GM19452 (cell line): ENCODE data around the gene LCLAT1.
"Not testable (repeated sequence)": the region's sequence is repeated elsewhere in the genome, so short reads cannot be mapped to it uniquely, and the experiment has no call there.

Experiments
- ATAC-seq: cut with Tn5 transposase; IDR thresholded peaks from one replicate; pipeline ENCODE4 v1.9.1; 2021; ENCODE audit not compliant: unreplicated experiment

The LCLAT1 gene

DNA sequence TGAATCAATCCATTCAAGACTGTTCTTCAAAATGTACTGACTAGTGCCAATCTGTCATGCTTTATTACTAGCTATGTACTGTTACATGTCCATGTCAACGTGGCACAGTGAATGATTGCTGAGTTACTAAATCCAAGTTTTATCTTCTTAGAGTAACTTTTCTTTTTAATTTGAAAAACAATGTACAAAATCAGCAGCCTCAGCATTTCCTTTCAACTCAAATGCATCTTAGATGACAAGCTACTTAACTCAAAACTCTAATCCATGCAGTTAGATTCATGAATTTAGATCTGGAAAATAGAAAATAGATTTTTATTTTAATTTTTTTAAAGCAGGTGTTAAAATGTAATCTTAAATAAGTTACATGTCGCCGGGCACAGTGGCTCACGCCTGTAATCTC, 186.0 kb downstream of the LCLAT1 start:
- no peak for ATAC-seq

DNA sequence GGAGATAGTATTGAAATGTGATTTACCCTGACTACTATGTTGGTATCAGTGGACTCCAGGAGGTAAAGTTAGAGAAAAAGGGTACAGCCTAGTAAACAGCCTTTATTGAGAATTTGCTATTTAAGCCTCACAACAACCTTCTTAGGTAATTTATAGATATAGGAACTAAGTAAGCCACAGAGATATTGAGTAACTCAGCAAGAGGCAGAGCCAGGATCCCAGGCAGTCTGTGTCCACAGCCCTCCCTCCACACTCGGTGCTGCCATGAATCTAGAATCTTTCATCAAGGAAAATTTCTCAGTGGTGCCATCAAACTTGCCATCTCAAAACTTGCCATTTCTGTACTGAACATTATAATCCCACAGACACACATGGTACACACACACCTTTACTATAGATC, 189.3 kb downstream of the LCLAT1 start:
- no peak for ATAC-seq

DNA sequence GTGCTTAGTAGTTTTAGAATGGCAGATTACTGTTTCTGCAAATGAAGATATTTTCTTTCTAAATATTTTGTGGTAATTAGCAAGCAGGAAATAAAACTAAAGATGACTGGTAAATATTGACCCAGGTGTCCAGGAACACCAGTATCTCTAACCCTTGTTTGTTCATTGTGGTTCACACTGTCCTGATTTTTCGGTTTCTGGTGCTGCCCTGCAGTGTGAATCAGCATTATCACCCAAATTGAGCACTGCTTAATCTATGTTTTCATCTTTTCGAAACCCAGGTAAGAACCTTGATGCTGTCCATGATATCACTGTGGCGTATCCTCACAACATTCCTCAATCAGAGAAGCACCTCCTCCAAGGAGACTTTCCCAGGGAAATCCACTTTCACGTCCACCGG, 192.8 kb downstream of the LCLAT1 start:
- no peak for ATAC-seq

DNA sequence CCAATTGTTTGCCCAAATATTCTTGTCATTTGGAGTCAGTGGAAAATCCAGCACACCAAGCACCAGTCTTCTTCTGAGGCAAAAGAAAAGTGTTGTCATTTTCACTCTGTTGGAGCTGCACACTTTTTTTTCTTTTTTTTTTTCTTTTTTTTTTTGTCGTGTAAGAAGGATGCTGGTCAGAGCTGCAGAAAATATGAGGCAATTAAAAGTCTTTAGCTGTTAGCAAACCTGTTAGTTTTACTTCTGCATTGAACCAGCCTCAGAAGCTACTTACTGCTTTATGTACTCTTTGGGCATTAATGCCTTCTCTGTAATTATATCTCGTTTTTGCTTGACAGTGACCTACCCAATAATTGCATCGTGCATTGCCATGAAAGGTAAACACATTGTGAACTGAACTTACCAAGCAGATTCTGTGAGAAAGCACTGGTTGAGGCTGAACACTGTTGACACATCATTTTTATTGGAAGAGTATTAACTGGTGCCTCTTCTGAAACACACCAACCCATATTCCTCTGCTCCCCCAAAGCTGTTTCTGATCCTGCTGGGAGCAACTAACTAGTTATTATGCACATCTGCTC, 194.8 kb downstream of the LCLAT1 start:
- no peak for ATAC-seq

DNA sequence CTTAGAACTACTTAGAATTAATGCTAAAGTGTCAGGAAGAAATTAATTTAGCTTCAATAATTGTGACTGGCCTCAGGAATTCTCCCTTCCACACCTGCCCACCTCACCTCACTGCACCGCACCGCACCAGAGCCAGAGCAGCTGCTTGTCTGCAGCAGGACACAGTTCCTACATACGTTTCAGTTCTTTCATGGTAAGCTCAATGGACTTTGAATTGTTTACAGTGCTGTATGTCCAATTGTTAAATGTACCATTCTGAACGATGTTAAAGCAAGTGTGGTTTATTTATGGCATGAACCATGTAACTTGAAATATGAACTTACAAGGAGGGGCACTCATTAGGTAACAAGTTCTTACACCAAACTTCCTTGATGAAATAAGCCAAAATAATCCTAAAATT, 196.0 kb downstream of the LCLAT1 start:
- not testable (repeated sequence) for ATAC-seq

DNA sequence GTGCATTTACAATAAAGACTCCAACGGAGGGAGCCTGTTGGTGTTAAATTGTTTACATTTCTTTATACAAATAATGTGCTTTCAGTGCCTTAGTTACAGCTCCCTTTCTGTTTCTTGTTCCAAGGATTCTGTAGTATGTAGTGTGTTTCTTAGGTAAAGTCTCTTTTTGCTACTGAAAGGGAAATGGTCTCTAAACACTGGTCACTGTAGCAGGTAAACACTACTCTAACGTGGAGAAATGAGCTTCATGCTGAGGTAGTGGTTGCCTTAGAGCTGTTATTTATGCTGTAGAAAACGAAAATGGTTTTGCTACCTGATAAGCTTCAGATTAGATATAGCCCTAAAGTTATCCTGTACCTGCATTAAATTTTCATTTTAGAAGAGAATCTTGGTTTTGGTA, 196.6 kb downstream of the LCLAT1 start:
- no peak for ATAC-seq

DNA sequence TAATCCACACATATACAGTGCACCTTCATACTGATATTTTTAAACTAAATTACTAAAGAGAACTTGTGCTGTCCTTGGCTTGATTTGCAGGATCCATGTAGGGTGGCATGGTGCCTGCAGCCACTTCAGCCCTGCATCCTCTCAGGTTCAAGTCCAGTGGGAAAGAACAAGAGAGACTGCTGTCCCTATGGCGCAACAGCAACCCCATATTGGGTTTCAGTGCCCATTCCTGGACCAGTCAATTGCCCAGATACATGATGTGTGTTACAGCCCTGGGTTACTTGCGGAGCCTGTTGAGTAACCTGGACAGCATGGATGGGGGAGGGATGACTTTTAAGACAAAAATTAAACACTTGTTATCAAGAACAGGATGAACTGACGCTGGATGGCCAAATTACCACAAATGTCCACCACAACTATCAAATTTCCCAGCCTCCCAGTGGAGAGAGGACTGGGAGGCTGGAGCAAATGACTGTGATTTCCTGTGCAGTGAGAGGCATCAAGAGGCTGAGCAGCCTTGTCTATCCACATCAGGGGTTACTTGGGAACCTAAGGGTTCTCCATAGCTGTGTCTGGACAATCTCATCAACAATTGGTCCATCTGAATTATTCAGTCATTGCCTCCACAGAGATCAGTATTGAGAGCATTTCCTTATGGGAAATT, 198.2 kb downstream of the LCLAT1 start:
- no peak for ATAC-seq

DNA sequence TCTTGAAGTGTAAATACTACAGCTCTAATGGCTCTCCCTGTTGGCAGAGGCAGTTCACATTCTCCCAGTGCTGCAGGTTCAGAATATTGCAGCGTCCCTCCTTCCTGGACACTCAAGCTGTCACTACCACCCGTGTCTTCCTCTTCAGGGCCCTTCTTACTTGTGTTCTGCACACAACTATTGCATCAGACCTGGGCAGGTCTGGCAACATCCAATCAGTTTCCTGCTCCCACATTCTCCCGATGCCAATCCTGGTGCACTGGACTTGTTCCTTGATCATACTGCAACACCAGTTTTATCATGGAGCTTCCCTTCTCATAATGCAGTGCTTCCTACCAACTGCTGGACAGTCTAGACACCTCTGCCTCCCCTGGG, 198.7 kb downstream of the LCLAT1 start:
- no peak for ATAC-seq

DNA sequence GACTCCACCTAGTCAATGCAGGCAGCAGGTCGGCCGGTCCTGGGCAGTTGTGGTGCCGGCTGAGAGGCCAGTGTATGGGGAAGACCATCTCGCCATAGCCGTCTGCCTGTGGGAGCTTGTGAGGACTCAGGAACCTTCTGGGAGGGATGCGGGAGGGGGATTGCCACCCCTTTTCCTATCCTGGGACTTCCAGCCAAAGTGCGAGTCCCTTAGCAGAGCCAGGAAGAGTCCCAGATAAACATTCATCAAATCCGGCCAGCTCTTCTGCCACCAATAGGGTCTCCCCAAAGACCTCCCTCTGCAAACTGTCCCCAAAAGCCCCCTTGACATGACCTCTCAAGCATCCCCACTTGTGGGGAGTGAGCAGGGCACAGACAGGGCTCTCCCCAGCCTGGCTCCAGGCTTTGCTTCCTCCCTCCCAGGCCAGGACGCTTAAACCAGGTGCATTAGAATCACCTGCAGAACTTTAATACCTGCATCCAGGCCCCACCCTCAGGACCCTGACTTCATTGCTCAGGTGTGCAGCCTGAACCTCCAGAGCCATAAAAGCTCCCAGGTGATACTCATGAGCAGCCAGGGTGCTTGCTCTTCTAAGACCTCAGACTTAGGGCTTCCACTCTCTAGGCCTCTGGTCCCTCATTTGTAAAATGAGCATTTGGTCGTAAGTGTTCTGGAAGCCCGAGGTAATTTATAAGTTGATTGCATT, 200.9 kb downstream of the LCLAT1 start:
- ATAC-seq: no peak

DNA sequence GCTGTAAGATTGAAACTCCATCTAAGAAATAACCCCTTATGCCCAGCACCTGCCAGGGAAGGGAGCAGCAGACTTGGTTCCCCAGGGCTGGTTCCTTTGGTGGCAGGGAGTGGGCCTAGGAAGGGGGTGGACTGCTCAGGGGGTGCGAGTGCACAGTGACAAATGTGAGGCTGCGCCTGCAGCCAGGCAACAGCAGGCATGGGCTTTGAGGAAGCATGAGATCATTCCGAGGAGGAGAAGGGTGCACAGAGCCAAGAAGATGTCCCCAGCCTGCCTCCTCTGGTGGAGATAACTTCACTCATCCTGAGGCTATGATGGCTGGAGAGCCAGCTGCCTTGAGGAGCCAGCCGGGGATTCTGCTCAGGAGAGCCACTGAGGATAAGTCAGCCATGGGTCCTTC, 202.2 kb downstream of the LCLAT1 start:
- no peak for ATAC-seq

DNA sequence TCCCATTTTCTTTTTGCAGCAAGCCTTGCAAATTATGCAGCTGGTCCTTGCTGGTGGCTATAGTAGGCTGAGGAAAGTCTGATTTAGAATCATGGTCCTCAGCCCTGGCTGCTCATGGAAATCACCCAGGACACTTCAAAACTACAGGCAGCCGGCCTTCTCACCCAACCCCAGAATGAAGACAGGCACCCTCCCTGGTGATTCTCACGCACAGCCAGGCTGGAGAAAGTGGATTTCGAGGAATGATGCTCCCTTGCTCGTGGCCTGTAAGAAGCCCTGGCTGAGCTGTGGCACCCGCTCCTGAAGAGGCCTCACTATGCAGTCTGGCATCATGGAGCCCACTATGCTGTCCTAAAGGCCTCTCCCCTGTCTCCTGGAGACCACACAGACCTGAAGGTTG, 202.8 kb downstream of the LCLAT1 start:
- no peak for ATAC-seq

DNA sequence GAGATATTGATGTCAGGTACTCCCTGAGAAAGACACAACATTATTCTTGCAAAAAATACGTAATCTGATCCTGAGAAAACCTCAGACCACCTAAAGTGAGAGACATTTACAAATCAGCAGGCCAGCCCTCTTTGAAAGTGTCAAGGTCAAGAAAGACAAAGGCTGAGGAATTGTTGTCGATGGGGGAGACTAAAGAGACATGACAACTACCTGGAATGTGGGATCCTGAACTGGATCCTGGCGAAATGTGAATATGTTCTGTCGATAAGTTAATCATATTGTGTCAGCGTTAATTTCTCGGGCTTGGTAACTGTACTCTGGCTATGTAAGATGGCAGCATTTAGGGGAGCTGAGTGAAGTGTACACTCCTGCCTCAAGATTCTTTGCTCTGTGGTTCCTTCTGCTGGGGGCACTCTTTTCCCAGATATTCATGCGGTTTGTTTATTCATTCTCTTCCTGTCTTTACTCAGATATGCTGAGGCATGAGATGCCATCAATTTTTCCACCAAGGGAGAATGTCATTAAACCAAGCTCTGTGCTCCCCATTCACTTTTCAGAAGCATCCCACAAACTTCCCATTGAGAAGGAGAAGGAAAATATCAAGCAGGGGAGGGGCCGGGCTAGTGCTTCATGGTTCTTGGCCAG, 205.3 kb downstream of the LCLAT1 start:
- no peak for ATAC-seq

DNA sequence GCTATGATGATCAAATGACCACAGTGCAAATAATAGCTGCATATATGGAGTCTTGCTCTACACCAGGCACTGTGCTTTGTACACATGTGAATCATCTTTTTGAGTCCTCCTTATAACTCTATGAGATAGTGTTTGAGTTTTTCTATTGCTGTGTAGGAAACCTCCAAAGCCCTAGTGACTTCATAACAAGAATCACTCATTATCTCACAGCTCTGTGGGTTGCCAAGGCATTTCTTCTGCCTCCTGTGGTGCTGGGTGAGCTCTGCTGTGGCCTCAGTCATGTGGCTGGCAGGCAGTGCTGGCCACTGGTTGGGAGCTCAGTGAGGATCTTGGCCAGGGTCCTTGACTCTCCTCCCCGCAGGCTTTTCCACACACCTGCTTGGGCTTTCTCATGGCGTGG, 206.8 kb downstream of the LCLAT1 start:
- no peak for ATAC-seq

DNA sequence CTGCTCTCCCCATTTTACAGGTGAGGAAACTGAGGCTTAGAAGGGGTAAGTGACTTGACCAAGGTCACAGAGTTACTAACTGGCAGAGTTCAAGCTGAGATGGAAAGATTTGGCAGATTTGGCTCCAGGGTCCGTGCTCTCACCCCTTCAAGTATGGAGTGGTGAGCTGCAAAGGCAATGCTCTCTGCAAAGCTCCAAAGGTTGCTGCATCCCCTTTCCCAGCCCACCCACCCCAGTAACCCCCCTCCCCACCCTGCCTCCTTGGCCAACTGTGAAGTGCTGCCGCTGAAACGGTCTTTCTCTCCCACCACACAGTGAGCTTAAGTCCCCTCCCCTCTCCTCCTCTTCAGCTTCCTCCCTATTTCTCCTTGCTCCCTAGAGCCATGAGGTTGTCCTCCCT, 207.4 kb downstream of the LCLAT1 start:
- ATAC-seq: no peak

DNA sequence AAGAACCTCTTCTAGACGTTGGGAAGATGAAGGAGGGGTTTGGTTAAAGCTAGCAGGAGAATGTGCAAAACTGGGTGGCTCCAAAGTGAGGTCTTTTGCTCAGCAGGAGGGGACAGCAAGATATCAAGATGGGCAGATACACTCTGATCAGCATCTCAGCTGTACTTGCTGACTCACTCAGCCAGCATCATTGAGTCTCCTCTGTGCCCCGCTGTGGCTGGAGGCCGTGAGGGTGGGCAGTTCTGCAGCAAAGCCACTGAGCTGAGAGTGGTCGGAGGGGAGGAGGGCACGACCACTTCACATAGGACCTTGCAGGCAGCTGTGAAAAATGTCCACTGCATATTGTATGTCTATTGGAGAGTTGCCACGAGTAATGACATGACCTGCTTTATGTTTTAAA, 208.2 kb downstream of the LCLAT1 start:
- no peak for ATAC-seq

DNA sequence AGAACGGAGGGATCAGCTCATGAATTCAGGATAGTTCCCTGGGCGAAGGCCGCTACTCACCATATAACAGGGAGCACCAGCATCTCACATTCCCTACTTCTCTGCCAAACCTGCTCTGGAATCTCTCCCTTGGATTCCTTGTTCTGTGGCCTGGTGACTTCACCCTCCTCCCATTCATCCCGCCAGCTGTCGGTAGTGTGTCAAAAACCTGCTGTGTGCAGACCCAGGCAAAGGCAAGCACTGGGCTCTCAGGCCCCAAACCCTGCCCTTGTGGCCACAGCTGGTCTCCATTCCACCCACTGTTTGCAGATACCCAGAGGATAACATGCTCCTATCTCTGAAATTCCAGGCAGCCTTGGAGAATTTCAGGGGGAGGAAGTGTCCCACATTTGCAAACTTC, 208.6 kb downstream of the LCLAT1 start:
- ATAC-seq: no peak

DNA sequence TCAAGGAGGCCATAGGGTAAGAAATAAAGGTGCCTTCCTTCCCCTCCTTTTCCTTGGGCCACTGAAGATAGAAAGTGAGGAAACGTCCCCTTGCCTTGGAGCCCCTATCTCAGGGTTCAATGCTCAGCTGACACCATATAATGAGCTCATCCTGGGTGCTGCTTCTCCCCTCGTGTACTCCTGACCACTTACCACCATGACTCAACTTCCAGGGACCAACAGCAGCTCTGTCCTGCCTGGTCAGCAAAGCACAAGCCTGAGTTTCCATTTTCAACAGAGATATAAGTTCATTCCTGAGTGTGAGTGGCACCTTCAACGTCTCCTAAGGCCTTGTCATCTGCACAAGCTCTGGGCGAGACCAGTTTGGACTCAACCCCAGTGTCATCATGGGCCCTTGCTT, 209.0 kb downstream of the LCLAT1 start:
- no peak for ATAC-seq

DNA sequence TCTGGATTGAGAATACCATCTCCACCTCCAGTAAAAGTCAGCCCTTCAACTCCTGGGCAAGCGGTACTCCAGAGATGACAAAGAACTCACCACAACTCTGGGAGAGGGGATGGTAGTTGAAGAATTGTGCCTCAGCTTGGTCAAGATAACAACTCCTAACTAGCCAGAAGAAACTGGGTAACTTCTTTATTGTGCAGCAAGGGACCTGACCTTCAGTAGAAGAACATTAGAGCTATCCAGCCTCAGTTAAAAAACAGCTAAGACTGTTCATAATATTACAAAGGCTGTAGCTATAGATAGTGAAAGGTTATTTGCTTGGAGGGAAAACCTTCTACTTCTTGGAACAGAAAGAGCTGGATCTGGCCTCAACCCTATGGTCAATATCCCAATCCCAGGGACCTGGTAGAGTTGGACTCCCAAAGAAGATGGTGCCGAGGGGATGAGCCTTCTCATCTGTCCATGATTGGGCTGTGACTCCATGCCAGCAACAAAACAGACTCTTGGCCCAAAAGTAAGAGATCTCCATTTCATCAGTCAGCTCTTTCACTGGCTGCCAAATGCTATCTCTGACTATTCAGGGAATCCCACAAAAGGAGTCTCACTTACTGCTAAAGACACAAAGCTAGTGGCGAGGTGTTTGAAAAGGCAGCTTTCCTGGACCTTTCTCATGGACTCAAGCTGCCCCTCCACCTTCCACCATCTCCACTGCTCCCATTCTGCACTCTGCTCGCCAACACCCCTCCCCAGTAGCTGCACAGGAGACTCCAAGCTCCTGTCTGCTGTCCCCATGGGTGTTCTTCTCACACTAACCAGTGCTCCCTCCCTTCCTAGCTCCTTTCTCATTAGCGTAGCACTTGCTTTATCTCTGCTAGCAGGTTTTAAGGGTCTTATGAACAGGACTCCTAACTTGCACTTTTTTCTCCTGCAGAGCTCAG, 214.4 kb downstream of the LCLAT1 start:
- ATAC-seq: no peak

DNA sequence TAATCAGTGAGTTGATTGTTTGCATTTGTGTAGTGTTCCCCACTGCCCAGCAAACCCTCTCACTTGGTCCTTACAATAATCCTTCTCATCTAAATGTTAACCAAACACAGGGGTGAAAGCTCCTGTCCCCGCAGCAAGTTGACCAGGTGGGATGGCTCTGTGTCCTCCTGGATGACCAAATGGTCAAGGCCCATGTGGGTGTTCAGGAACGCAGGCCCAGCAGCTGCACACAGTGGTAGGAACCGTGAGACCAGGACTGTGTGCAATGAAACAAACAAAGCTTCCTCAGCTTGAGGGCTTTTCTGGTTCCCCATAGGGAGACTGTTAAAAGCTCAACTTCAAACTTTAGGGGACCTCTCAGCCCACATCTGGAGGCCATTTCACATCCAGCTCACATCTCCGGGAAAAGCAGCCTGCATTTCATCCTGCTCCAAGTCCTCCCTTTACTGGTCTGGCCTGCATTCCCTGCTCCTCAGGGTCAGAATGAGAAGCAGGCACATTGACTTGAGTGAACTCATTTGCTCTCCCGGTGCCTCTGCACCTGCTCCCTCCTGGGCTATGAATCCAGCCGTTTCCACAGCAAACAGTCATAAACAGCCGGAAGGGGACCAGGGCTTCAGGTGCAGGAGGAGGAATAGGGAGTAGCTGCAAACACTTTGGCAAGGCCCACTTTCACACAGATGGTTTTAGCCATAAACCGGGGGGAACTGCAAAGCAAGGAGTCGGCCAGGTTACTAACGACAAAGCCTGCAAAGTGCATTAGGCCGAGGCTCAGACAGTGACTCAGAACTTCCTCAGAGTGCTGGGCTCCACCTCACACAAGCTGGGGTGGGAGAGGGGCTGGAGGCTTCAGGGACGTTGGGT, 215.5 kb downstream of the LCLAT1 start:
- no peak for ATAC-seq

DNA sequence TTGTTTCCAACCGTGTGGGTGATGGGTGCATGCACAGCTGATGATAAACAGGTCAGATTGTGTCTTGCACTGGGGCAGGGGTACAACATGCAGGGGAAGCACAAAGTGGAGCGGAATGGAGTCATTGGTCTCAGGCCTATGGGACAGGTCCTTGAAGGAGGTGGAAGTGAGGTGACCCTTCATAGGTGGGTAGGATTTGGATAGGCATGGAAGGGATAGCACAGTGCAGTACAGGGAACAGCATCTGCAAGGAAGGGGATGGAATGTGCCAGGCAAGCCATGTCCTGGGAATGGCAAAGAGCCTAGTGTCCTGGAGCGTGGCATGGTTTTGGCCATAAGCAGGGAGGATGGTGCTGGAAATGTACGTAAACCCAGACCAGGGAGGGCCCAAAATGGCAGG, 216.3 kb downstream of the LCLAT1 start:
- no peak for ATAC-seq
